SW 1271 (cell line): ENCODE data around the gene MDP1.

Experiments used
- DNase-seq, 2 experiments: peaks; one replicate each; lab custom pipeline; 2025; lab: John Stamatoyannopoulos, UW

MDP1 gene

DNA sequence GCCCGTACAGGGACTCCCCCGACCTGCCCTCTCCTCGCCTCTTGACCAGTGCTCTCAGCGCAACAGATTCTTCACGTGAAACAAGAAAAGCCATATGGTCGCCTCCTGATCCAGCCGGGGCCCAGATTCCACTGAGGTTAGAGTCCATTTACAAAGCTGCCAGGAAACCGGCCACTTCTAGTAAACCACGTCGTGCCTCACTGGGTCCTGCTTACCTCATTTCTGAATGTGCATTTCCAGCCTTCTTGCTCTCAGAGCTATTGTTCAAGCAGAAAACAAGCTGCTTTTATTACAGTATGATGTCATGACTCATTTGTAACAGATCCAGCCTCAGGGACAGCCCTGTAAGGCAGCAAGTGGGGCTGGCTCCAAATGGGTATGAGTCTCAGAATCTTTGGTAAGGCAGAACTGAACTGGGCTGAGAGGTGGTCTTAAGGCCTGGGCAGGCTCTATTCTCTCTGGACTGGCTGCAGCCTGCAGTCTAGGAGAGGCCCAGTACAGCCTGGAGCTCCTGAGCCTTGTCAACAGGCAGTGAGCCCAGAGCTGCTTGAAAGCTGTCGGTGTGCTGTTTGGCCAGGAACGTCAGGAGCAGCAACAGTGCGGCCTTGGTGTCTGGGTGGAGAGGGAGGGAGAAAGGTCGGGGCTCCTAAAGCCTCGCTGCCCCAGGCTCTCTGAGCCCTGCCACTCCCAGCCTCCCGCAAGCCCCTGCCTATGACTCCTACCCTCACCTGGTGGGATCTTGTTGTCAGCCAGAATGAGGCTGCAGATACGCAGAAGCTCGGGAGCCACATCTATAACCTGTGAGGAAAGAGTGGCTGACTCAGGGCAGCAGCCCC, 35.7 kb downstream of the MDP1 start:
- DNase-seq: no peak

DNA sequence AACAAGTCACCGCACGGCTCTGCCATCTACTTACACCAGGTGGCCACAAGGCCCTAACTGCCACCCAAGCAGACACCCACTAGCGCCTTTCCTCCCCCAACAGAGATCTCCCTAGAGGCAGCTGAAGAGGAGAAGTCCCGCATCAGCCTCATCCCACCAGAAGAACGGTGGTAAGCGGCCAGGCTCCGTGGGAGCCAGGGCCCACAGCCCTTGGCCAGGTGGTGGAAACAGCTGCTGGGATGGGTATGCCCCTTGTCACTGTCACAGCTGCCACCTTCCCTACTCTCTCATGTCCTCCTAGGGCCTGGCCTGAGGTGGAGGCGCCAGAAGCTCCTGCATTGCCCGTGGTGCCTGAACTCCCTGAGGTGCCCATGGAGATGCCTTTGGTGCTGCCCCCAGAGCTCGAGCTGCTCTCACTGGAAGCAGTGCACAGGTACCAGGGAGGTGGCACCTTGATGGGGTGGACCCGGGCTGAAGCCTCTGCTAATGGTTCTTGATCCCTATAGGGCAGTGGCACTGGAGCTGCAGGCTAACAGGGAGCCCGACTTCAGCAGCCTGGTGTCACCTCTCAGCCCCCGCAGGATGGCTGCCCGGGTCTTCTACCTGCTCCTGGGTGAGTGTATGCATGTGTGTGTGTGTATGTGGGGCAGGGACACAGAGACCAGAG, 36.4 kb downstream of the MDP1 start:
- no peak for DNase-seq

GRCh38 chr14:24178399-24179178, 37.3 kb downstream of the MDP1 start:
- no peak for DNase-seq

GRCh38 chr14:24177891-24178290, 38.0 kb downstream of the MDP1 start:
- no peak for DNase-seq

DNA sequence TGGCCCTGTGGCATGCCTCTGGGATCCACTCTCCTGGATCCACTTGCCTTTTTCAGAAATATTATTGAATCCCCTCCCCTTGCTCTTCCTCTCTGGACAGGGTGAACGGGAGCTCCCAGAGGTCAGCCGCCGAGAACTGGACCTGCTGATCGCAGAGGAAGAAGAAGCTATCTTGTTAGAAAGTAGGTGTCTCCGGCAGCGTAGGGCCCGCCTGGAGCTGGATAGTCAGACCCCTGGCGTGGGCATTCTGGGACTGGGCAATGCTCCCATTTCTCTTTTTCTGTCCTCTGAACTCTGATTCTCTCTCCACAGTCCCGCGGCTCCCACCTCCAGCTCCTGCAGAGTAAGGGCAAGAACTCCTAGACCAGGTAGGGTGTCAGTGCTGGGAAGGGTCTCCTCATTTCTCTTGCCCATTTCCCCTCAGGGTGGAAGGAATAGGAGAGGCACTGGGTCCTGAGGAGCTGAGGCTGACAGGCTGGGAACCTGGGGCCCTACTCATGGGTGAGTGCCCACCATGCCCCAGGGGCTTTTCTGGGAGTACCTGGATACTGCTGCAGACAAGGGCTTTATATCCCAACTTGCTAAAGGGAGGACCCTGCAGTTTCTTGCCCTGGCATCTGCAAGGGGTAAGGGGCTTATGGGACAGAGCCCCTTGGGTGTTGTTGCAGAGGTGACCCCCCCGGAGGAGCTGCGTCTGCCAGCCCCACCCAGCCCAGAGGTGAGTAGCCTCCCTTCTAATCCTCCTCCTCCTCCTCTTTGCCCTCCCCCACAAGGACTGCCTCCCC, 38.6 kb downstream of the MDP1 start:
- no peak for DNase-seq

GRCh38 chr14:24176599-24176998, 39.3 kb downstream of the MDP1 start:
- DNase-seq: no peak

DNA sequence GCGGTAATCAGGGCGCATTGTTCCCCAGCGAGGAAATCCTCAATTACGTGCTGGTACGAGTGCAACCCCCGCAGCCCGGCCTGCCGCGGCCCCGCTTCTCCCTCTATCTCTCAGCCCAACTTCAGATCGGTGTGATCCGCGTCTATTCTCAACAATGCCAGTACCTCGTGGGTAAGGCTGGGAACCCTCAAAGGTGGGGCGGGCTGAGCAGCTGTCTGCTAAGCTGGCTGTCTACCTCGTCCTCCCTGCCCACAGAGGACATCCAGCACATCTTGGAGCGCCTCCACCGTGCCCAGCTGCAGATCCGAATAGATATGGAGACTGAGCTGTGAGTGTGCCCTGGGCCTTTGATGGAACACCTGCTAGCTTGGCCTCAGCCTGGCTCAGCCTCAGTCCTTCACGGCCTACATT, 43.0 kb downstream of the MDP1 start:
- no peak for DNase-seq

- DNase-seq: no peak
Measured at GRCh38 chr14:24172261-24172860, 43.5 kb downstream of the MDP1 start.

- DNase-seq: no peak
Measured at GRCh38 chr14:24171422-24172260, 44.2 kb downstream of the MDP1 start, which contains the start of gene REC8. Gene REC8 (plus strand): TSS chr14:24172080. CDS start chr14:24172553, 473 bp downstream.

DNA sequence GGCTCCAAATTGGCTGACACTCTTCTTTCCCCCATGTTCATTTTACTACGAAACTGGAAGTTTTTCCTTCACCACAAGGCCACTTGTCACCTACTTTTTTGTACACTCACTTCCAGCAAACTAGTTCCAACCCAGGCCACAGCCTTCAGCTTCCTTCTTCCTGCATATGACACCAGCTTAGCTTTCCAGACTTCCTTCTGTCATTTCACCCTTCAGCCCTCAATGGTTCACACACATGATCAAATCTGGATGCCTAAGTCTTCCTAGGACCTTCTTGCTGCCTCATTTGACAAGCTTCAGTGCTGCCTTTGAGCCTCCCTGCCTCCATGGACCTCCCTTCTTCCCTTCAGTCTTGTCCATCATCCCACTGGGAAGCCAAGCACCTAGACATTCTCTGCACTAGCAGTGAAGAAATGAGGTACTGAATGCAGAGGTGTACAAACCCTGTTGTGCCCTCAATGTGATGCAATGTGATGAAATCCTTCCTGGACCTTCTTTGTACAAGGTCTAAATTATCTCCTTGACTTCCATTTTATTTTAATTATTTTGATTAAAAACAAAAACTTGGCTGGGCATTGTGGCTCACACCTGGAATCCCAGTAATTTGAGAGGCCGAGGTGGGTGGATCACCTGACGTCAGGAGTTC, 48.3 kb downstream of the MDP1 start:
- DNase-seq: no peak

- no peak for DNase-seq
Measured at GRCh38 chr14:24165785-24166184, 50.1 kb downstream of the MDP1 start.

DNA sequence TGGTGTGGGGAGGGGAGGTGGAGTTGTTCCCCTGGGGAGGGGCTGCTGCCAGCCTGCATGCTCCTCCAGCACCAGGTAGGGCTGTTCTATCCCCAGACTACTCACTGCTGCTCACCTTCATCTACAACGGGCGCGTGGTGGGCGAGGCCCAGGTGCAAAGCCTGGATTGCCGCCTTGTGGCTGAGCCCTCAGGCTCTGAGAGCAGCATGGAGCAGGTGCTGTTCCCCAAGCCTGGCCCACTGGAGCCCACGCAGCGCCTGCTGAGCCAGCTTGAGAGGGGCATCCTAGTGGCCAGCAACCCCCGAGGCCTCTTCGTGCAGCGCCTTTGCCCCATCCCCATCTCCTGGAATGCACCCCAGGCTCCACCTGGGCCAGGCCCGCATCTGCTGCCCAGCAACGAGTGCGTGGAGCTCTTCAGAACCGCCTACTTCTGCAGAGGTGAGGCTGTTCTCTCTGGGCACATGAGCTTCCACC, 51.3 kb downstream of the MDP1 start:
- no peak for DNase-seq
